Measurements from ENCODE around the gene THBS1.

The THBS1 gene

GRCh38 chr15:39589815-39590644 lies 9.2 kb downstream of the THBS1 start:
- no peak for DNase-seq

GRCh38 chr15:39591141-39591895 lies 10.4 kb downstream of the THBS1 start:
- DNase-seq, result no peak

- no peak for DNase-seq
These were observed 11.0 kb downstream of the THBS1 start for GRCh38 chr15:39591896-39592315.

- no peak for DNase-seq
These were observed 11.6 kb downstream of the THBS1 start for GRCh38 chr15:39592500-39592899.

GRCh38 chr15:39593071-39593655 lies 12.3 kb downstream of the THBS1 start:
- DNase-seq, result no peak

- DNase-seq, result no peak
These were observed 13.0 kb downstream of the THBS1 start for GRCh38 chr15:39593656-39594445.

GRCh38 chr15:39594446-39595337 lies 13.8 kb downstream of the THBS1 start:
- no peak for DNase-seq

GRCh38 chr15:39595338-39596221 lies 14.7 kb downstream of the THBS1 start:
- DNase-seq, result no peak

- no peak for DNase-seq
These were observed 15.6 kb downstream of the THBS1 start for GRCh38 chr15:39596358-39597051.

- no peak for DNase-seq
These were observed 16.5 kb downstream of the THBS1 start for GRCh38 chr15:39597336-39597735.

GRCh38 chr15:39597751-39598185 lies 16.9 kb downstream of the THBS1 start:
- no peak for DNase-seq

- no peak for DNase-seq
These were observed 17.4 kb downstream of the THBS1 start for GRCh38 chr15:39598186-39598850.

GRCh38 chr15:39598958-39599845 lies 18.3 kb downstream of the THBS1 start:
- DNase-seq, result no peak

- DNase-seq, result no peak
These were observed 19.0 kb downstream of the THBS1 start for GRCh38 chr15:39599871-39600270.

- no peak for DNase-seq
These were observed 21.3 kb downstream of the THBS1 start for GRCh38 chr15:39602143-39602542.

GRCh38 chr15:39605146-39605545 lies 24.3 kb downstream of the THBS1 start:
- DNase-seq, result no peak

- DNase-seq, result no peak
These were observed 27.6 kb downstream of the THBS1 start for GRCh38 chr15:39608185-39609139.

Measured in NCI-H1436 treated with DMSO at 0.1 percent for 48 hours (cell line).